ENCODE measurements around the gene BRF1.

DNA sequence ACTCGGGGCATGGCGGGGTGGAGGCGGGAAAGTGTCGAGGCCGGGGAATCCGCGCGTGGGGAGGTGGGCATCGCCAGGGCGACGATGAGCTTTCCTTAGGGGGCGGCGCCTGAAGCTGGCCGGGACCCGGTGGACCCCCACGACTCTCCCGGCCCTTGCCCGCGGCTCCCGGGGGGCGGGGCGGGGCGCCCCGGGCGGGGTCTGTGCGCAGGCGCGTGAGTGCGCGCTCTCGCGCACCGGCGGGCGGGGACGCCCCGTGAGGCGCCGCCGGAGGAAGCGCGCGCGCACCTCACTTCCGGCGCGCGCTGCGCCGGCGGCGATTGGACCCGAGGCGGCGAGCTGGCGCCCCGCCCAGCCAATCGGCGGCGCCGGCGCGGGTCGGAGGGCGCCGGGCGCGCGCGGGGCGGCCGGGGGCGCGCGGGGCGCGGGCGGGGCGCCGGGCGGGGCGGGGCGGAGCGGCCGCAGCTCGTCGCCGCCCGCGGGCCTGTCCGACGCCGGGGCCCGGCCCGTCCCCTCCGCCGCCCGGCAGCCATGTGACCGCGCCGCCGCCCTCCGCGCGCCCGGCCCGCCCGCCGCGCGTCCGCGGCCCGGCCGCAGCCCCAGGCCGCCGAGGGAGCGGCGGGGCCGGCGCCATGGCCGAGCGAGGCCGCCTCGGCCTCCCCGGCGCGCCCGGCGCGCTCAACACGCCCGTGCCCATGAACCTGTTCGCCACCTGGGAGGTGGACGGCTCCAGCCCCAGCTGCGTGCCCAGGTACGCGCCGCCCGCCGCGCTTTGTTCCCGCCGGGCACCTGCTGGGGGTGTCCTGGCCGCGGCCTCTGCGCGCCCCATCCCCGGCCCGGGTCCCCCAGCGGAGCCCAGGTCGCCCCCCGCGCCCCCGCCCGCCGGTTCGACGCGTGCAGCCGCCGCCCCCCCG, 13.7 kb upstream of the BRF1 start, which contains the start of gene PACS2:
- TF ChIP-seq, protein P1, sequence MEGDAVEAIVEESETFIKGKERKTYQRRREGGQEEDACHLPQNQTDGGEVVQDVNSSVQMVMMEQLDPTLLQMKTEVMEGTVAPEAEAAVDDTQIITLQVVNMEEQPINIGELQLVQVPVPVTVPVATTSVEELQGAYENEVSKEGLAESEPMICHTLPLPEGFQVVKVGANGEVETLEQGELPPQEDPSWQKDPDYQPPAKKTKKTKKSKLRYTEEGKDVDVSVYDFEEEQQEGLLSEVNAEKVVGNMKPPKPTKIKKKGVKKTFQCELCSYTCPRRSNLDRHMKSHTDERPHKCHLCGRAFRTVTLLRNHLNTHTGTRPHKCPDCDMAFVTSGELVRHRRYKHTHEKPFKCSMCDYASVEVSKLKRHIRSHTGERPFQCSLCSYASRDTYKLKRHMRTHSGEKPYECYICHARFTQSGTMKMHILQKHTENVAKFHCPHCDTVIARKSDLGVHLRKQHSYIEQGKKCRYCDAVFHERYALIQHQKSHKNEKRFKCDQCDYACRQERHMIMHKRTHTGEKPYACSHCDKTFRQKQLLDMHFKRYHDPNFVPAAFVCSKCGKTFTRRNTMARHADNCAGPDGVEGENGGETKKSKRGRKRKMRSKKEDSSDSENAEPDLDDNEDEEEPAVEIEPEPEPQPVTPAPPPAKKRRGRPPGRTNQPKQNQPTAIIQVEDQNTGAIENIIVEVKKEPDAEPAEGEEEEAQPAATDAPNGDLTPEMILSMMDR (IDR thresholded peaks at IDR 0.05): no peak
- no peak for TF ChIP-seq POLR2A (IDR thresholded peaks at IDR 0.05)

All from testis (tissue), 2 donors.